H7 (cell line): ENCODE measurements around the gene TMEM164. TPM values are rescaled to one million over a fixed set of nuclear protein-coding genes. Genes with fewer than 3 reads are reported as not detected.

ENCODE experiments used
- DNase-seq: peaks from one replicate; pipeline ENCODE4 v3.0.0; 2012
- H3K27me3 ChIP-seq: 2 replicates; pipeline ENCODE4 v1.6.0; 2011; ENCODE audit warnings: mild to moderate bottlenecking, low read length; ENCODE audit not compliant: control insufficient read depth, insufficient read depth
- H3K36me3 ChIP-seq: replicated peaks from 2 replicates; pipeline ENCODE4 v1.5.1; 2011; ENCODE audit warnings: low read length; ENCODE audit not compliant: control insufficient read depth, insufficient read depth
- H3K4me3 ChIP-seq: 2 replicates; pipeline ENCODE4 v1.5.1; 2011; ENCODE audit warnings: low read depth, mild to moderate bottlenecking, control low read depth, low read length, moderate library complexity; ENCODE audit not compliant: insufficient read depth
- total RNA-seq: library from RNA; depleted of rRNA; stranded (reverse); fragments of >200 nt; shearing (Covaris generic); gene quantifications from 2 replicates; pipeline ENCODE4 v1.2.3, GENCODE V29; 2014

Gene TMEM164
- total RNA-seq, 1 experiment from 2014 or later = 36.0 TPM

DNA sequence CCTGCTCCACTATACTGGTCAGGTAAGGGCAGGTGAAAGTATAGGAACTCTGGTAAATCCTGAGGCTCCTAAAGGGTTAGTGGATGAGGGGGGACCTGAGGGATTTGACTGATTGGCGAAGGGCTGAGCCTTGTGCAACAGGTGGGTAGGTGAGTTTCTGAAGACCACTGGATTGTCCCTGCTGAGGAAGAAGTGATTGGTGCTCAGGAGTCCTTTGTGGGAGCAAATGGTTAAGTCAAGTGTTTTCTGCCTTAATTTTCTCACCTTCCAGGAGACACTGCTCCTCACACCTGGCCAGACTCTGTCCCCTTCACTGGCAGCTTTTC is 158.4 kb downstream of the TMEM164 start:
- no peak for DNase-seq
- H3K27me3 ChIP-seq = no peaks in the 10 kb centered on the region
- H3K4me3 ChIP-seq = no peak overlapping the region
- H3K36me3 ChIP-seq = no peaks in the 10 kb centered on the region

DNA sequence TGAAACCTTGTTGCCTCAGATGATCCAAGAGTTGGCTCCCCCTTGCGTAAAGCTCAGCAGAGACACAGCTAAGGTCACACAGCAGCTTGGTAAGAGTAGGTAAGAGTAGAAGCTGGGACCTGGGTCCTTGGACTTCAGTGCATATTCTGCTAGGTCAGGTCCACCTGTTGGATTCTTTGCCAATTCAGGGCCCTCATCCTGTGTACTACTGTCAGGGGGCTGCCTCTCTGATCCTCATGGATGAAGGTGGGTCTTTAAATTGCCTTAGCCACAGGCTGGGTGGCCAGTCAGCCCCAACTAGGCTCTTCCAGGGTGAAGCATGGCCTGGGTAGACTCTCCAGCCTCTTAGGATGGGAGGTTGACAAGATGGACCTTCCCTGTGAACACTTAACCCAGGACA is 159.2 kb downstream of the TMEM164 start:
- no peak for DNase-seq
- no peak overlapping the region for H3K4me3 ChIP-seq
- H3K27me3 ChIP-seq = no peaks in the 10 kb centered on the region
- no peaks in the 10 kb centered on the region for H3K36me3 ChIP-seq

DNA sequence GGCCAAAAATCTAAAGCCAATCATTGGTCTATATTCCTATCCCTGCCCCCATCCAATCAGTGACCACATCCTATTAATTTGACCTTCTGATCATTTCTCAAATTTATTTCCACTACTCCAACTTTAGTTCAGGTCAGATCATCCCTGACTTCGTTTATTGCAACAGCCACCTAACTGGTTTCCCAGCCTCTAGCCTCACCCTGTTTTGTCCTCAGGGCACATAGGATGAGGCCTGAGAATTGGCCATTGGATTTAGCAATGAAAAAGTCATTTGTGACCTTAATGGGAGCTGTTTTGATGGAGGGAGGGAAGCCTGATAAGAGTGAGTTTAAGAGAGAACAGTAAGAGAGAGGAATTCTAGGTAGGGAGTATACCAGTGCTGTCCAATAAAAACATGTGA is 160.0 kb downstream of the TMEM164 start:
- Histone ChIP-seq H3K36me3 (no peaks in the 10 kb centered on the region), H3K27me3 (no peaks in the 10 kb centered on the region), H3K4me3 (no peak overlapping the region)
- DNase-seq = no peak

DNA sequence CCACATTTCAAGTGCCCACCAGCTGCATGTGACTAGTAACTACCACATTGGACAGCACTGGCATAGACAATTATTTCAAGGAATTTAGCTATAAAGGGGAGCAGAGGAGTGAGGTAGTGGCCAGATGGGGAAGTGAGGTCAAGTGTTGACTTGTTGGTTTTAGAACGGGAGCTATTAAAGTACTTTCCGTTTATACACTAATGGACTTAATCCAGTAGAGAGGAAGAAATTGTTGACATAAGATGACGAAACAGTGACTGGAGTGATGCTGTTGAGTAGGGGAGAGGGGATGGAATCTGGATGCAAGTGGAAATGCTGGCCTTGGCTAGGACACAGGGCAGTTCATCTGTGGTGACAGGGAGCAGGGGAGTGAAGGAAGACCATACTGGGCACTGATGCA is 160.6 kb downstream of the TMEM164 start:
- no peak overlapping the region for H3K4me3 ChIP-seq
- DNase-seq = no peak
- H3K36me3 ChIP-seq = no peaks in the 10 kb centered on the region
- H3K27me3 ChIP-seq = no peaks in the 10 kb centered on the region

DNA sequence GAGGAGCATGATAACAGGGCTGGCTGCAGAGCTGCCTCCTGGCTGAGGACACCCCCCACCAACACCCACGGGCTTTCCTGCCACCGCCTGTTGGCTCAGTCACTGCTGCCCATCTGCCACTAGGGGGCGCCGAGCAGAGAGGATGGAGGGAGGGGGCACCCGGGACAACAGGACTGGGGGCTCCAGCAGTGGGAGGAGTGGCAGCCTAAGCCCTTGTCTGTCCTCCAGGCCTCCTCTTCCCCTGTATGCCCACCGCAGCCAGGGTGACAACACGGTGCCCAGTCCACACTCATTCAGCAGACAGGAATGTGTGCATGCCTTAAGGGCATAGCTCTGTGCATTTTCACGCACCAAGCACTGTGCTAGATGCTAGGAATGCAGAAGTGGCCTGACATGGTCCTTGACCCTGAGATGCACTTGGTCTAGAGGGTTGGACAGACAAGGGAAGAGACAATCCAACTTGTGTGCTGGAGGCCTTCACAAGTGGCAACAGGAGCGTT is 165.1 kb downstream of the TMEM164 start:
- H3K27me3 ChIP-seq = no peaks in the 10 kb centered on the region
- peak; percentile 89 for DNase-seq
- H3K4me3 ChIP-seq = no peak overlapping the region
- H3K36me3 ChIP-seq = no peaks in the 10 kb centered on the region

DNA sequence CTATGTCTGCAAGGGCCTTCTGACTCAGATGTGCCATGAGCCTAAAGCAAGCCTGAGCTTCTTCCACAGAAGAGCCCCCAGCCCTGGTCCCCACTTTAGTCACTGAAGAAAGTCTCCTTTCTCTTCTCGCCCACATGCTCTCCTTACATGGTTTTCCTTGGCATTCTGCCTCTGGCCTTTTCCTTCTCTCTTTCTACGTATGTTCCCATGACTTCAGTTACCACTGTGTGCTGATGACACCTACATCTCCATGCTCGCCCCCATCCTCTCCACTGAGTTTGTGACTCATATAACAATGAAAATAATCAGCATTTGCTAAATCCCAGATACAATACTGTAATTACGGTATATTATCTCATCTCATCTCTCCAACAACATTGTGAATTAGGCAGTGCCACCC is 165.7 kb downstream of the TMEM164 start:
- H3K4me3 ChIP-seq = no peak overlapping the region
- no peaks in the 10 kb centered on the region for H3K36me3 ChIP-seq
- no peak for DNase-seq
- H3K27me3 ChIP-seq = no peaks in the 10 kb centered on the region

DNA sequence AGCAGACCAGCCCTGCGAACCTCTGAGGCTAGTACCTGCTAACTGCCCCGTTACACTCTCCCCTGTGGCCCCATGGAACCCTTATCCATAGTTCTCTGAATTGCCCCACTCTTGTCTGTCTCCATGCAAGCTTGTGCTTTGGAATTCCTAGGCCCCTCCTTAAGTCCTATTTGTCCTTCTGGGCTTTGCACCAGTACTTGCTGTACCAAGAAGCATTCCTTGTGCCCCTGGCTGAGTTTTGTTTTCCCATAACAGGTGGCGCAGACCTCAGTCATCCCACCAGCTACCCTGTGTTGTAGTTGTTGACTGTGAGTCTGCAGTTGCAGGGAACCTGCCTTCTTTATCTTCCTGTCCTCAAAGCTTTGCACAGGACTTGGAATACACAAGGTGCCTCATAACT is 167.1 kb downstream of the TMEM164 start:
- DNase-seq = no peak
- no peaks in the 10 kb centered on the region for H3K27me3 ChIP-seq

DNA sequence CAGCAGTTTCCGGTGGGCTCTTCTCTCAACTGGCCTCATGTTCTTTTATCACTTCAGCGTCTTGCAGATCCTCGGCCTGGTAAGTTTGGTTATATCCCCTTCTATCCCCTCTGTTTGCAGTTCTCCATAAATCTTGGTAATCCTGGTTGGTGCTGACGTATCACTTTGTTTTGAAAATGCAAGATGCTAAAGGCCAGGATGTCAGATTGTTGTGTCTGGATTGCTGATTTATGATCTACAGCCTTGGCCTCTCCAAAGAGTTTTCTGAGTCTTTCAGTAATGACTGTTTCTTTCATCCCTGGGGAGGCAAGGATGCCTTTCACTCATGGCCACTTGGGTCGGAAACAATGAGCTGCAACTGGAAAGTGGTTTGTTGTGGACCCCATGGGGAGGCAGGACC is 168.5 kb downstream of the TMEM164 start:
- Histone ChIP-seq H3K36me3 (no peaks in the 10 kb centered on the region), H3K27me3 (no peaks in the 10 kb centered on the region), H3K4me3 (no peak overlapping the region)
- no peak for DNase-seq

More for the DNA sequence above, 167.1 kb downstream of the TMEM164 start:
- Histone ChIP-seq H3K36me3 (no peaks in the 10 kb centered on the region), H3K4me3 (no peak overlapping the region)

DNA sequence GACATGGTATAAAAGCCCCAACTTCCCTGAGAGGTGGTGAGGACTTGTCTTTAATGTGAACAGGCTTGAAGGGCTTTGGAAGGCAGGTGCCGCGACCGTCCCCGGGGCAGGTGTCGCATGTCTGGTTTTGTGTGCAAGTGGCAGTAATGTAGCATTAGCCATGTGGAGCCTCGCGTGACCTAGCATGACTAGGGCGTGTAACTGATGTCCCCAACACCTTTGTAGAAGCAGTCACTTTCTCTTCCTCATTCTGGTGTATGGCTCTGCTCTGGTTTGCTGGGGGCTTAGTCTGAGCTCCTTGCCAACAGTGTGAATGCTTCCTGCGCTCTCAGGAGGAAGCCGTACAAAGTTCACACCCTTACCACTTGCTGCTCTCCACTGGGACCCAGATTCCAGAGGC is 169.3 kb downstream of the TMEM164 start:
- Histone ChIP-seq H3K27me3 (no peaks in the 10 kb centered on the region), H3K36me3 (no peaks in the 10 kb centered on the region), H3K4me3 (no peak overlapping the region)
- no peak for DNase-seq

DNA sequence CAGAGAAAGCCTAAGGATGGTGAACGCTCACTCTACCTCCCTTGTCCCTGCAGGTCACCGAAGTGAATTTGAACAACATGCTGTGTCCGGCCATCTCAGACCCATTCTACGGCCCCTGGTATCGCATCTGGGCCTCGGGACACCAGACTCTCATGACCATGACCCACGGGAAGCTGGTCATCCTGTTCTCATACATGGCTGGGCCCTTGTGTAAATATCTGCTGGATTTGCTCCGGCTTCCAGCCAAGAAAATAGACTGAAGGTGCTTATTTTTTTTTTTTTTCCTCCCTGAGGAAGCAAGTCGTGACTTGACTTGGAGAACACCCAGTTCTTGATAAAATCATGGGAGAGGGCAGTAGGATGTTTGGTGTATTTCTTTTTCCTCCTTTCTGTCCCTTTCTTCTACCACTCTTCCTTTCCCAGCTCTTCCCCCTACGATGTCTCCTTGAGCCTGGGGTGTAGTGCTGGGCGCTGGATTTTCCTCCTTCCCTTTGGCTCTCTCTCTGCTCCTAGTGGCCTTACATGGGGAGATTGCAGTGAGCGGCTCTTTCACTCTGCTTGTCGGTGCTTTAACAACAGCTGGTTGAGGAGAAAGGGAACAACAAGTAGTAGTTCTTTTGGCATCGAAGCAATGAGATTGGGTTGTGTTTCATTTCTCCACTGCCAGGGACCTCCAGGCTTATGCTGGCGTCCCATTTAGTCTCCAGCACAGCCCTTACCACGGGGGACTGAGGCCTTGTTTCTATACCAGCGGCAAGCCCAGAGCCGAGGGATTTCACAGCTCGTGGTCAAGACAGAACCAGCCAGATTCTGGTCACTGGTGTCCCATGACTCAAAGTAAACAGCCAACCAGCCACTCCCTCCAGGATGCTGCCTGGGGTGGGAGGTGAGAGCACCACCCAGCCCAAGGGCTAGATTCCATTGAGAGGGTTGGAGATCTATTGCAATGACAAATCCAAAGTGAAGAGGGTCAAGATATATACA is 170.6 kb downstream of the TMEM164 start:
- no peak for DNase-seq
- H3K27me3 ChIP-seq = no peaks in the 10 kb centered on the region
- H3K36me3 ChIP-seq = no peaks in the 10 kb centered on the region
- no peak overlapping the region for H3K4me3 ChIP-seq

DNA sequence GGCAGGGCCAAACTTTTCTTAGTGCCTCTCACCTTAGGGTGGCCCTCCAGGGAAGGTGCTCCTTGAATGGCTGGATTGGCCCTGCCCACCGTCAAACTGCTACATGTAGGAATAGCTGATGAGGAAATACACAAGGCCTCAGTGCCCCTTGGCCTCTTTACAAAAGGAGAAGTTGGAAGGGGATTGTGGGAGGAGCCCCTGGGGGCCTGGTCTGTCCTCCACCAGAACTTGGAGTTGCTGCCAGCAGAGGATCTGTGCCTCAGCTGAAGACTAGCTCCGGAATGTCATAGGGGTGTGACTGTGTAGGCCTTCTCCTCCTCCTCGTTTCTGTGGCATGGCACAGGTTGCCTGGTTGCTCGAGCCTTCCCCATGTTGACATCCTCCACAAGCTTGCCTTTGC is 172.2 kb downstream of the TMEM164 start:
- no peak for DNase-seq
- Histone ChIP-seq H3K36me3 (no peaks in the 10 kb centered on the region), H3K27me3 (no peaks in the 10 kb centered on the region), H3K4me3 (no peak overlapping the region)

DNA sequence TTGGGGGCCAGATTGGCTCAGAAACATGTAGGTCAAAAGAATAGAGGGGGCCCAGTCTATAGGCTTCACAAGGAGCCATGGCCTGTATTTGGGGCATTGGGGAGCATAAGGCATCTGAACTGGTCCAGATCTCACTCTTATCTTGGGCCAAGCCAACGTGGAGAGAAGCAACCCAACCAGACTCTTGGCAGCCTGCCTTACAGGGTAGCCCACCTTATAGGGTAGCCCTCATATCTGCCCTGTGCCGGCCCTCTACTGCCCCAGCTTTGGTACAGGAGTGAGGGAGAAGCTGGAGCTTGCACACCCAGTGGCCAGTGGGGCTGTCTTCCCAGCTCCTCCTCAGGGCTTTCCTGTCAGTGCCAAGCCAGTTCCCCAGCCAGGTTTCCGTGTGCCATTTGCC is 172.8 kb downstream of the TMEM164 start:
- no peaks in the 10 kb centered on the region for H3K27me3 ChIP-seq
- no peak overlapping the region for H3K4me3 ChIP-seq
- no peak for DNase-seq
- H3K36me3 ChIP-seq = no peaks in the 10 kb centered on the region

DNA sequence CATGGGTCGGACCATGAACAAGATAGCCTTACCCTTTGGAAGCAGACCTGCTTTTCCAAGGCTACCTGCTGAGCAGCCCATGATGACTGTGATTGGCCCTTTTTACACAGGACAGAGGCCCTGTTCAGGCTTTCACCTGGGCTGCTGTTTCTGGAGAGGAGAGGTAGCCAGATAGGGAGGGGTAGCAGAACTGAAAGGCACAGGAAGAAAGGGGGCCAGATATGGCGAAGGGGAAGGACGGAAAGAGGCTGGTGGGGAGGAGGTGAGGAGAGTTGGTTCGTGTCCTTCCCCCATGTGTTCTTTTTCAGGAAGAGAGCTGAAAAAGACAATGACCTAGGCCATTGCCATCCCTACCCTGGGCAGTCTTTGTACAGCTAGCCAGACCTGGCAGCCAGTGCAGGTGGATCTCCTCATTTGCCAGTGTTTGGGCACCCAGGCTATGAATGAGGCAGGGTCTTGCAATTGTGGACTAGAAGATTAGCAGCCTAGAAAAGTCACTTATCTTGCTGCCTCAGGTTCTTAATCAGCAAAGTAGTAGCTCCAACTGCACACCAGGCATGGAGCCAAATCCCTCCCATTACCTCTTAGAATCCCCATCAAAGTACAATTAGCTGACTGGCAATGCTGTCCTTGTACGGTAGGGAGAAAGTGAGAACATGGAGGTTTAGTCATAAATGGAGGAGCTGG is 175.4 kb downstream of the TMEM164 start:
- Histone ChIP-seq H3K36me3 (no peaks in the 10 kb centered on the region), H3K4me3 (no peak overlapping the region), H3K27me3 (no peaks in the 10 kb centered on the region)
- no peak for DNase-seq

DNA sequence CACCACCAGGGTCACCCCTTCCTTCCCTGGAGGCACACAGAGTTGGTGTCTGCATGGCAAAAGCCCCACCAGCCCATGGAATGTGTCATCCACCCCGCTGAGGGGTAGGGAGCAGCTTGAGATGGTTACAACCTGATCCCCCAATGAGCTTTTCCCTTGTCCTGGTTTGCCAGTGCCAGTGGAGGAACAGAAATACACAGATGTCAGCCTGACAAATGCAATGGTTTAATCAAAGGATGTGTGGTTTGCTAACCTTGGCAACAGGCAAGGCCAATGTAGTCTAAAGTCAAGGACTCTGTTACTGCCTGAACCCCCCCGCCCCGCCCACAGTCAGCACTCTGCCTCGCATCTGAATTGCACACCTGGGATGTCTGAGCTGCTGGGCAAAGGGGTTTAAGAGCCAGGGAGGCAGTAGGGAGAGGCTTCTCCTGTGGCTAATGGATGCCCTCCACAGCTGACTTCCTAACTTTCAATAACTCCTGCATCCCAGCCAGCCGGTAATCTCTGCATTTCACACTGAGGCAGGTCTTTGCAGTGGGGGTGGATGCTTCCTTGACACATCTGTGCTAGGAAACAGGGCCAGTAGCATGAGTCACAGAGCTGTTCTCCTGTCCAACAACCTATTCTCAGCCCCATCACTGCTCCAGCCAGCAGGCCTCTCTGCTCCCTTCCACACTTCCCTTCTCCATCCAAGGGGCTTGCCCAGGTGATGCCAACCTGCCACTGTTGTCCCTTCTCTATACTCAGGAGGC is 177.4 kb downstream of the TMEM164 start:
- Histone ChIP-seq H3K36me3 (no peaks in the 10 kb centered on the region), H3K27me3 (no peaks in the 10 kb centered on the region), H3K4me3 (no peak overlapping the region)
- no peak for DNase-seq
